COR-L47 (cell line): ENCODE data around the gene PITPNM2.
"Not testable (repeated sequence)": the region's sequence is repeated elsewhere in the genome, so short reads cannot be mapped to it uniquely, and the experiment has no call there.

Experiments
- DNase-seq: peaks from one replicate; lab custom pipeline; 2025; lab: John Stamatoyannopoulos, UW

PITPNM2 gene

GRCh38 chr12:123120452-123121166 is 30.3 kb downstream of the PITPNM2 start:
- no peak for DNase-seq

- no peak for DNase-seq
Observed at GRCh38 chr12:123119808-123120207, 31.1 kb downstream of the PITPNM2 start.

- no peak for DNase-seq
Observed at GRCh38 chr12:123118497-123118896, 32.4 kb downstream of the PITPNM2 start.

GRCh38 chr12:123115409-123116121 is 35.3 kb downstream of the PITPNM2 start:
- no peak for DNase-seq

GRCh38 chr12:123114304-123115083 is 36.4 kb downstream of the PITPNM2 start:
- DNase-seq = no peak

- peak; percentile 22 for DNase-seq
Observed at GRCh38 chr12:123113026-123113425, 37.9 kb downstream of the PITPNM2 start.

- DNase-seq = no peak
Observed at GRCh38 chr12:123111498-123112165, 39.3 kb downstream of the PITPNM2 start.

- DNase-seq = no peak
Observed at GRCh38 chr12:123109319-123109772, 41.5 kb downstream of the PITPNM2 start.

- DNase-seq = no peak
Observed at GRCh38 chr12:123108682-123109066, 42.2 kb downstream of the PITPNM2 start.

GRCh38 chr12:123107926-123108681 is 42.8 kb downstream of the PITPNM2 start:
- no peak for DNase-seq

GRCh38 chr12:123106640-123107359 is 44.1 kb downstream of the PITPNM2 start:
- peak; percentile 35 for DNase-seq

GRCh38 chr12:123105211-123105826 is 45.6 kb downstream of the PITPNM2 start:
- peak; percentile 74 for DNase-seq

- DNase-seq = no peak
Observed at GRCh38 chr12:123104809-123105208, 46.1 kb downstream of the PITPNM2 start.

- not testable (repeated sequence) for DNase-seq
Observed at GRCh38 chr12:123104094-123104493, 46.8 kb downstream of the PITPNM2 start.

GRCh38 chr12:123102781-123103503 is 47.9 kb downstream of the PITPNM2 start:
- no peak for DNase-seq

GRCh38 chr12:123102366-123102765 is 48.5 kb downstream of the PITPNM2 start:
- no peak for DNase-seq

GRCh38 chr12:123101526-123101925 is 49.4 kb downstream of the PITPNM2 start:
- no peak for DNase-seq
